SKM-1 (cell line): ENCODE results near the gene OXCT2.

ENCODE experiments used
- DNase-seq: peaks from one replicate; lab custom pipeline; 2025; ENCODE audit not compliant: unreplicated experiment; lab: John Stamatoyannopoulos, UW

The OXCT2 gene

DNA sequence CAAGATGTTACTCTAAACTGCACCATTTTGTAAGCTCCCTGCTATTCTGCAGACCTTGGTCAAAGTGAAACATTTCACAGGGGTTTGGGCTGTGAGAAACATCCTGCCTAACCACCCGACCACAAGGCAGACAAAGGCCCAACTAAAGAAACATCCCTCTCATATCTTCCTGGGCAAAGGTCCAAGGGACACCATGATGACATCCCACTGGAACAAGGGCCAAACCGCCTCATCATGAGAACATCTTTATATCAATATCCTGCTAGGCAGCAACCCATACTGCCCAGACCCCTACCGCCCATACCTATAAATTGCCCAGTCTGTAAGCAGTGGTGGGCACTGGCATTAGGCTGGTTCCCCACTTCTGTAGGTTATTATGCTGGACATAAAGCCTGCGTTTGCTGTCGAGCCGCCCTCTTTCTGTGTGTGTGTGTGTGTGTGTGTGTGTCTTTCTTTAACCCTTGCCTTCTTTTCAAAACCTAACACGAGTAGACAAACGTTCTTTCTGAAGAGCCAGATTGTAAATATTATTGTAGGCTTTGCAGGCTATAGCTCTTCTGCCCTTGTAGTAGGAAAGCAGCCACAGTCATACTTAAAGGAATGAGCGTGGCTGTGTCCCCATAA is 33.5 kb downstream of the OXCT2 start:
- no peak for DNase-seq

GRCh38 chr1:39735731-39736130 is 35.4 kb downstream of the OXCT2 start:
- DNase-seq: no peak

DNA sequence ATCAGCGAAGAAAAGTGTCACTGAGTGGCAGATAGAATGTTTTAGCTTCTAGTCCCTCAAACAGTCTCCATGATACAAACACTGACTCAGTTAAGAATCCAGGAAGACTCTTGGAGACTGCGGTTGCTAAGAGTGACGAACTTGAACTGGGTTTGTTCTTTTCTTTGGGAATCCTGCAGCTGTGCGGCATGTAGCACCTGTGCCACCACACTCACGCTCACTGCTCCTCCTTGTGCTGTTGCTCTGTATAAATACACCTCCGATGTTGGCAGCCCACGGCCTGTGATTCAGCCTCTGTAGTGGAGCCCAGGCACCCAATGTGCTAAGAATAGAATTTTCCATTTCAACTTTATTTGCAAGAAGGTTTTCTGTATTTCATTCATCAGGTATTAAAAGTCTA is 38.0 kb downstream of the OXCT2 start:
- DNase-seq: no peak

DNA sequence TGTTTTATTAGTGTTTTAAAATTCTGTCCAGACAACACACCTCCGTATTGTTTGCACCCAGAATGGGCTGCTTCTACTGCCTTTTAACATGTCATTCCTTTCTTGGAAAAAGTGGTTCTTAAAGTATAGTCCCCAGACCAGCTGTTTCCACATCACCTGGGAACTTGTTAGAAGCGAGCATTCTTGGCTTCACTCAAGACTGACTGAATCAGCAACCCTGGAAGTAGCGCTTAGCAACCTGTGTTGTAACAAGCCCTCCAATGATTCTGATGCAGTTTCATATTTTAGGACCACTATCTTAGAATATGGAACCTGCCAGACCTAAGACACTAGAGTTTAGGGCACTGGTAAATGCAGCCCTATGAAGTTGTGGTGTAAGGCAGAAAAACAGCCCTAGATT is 38.4 kb downstream of the OXCT2 start:
- no peak for DNase-seq

GRCh38 chr1:39729842-39730241 is 41.3 kb downstream of the OXCT2 start:
- DNase-seq: no peak

GRCh38 chr1:39729030-39729429 is 42.1 kb downstream of the OXCT2 start:
- no peak for DNase-seq

DNA sequence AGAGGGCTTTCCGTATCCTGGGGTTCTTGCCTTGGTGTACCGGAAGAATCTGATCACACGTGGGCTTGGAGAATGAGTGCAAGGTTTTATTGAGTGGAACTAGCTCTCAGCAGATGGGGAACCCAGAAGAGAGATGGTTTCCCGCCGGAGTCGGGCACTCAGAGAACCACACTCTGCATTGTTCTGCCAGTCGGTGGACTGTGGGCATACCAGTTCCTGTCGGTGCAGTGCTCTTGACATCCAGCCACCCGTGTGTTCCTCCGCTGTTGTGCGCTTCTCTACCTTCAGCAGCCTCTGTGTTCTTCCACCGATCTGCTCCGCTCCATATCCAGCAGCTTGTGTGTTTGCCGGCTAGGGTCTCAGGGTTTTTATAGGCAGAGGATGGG is 43.2 kb downstream of the OXCT2 start:
- DNase-seq: no peak

DNA sequence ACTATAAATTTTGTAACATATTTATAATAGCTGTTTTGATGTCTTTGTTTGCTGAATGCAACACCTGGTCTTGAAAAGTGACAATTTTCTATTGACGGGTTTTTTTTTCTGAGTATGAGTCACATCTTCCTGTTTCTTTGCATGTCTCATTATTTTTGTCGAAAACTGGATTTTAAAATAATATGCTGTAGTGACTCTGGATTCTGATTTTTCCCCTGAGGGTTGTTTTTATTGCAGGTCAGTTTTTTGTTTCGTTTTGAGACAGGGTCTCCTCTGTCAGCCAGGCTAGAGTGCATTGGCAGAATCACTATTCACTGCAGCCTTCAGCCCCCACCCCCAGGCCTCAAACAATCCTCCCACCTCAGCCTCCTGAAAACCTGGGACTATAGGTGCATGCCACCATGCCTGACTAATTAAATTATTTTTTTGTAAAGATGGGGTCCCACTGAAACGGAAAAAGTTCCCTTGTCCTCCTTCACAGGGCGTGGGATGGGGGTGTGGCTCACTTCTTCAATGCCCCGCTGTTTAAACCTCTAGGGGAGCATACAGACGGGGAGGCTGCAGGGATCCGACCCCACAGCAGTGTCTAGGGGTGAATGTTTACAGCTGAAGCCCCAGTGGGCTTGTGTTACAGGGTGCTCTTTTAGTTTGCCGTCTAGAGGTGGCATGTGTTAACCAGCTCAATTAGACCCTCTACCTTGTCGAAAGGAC is 43.8 kb downstream of the OXCT2 start:
- DNase-seq: no peak

DNA sequence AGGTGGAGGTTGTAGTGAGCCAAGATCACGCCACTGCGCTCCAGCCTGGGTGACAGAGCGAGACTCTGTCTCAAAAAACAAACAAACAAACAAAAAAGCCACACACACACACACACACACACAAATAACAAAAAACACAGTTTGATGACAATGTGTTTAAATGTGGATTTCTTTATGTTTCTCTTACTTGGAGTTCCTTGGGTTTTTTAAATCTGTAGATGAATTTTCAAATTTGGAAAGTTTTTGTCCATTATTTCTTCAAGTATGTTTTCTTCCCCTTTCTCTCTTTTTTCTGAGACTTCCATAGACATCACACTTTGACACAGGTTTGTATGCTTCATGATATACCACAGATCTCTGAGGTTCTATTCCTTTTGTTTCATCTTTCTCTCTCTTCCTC is 44.5 kb downstream of the OXCT2 start:
- DNase-seq: no peak

- DNase-seq: no peak
These were observed 48.7 kb downstream of the OXCT2 start for GRCh38 chr1:39722495-39722894.

DNA sequence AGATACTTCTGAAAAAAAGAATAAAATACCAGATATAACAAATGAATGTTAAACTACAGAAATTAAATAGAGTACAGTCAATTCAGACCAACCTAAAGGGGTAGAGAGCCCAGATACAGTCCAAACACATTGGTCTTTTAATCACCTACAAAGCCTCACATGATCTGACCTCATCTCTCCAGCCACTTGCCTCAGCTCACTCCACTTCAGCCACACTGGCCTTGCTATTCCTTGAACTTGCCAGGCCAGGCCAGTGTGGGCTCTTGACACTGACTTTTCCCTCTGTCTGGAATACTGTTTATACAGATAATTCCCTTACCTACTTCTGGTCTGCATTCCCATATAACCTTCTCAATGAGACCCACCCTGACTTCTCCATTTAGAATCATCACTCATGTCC is 49.5 kb downstream of the OXCT2 start:
- no peak for DNase-seq

DNA sequence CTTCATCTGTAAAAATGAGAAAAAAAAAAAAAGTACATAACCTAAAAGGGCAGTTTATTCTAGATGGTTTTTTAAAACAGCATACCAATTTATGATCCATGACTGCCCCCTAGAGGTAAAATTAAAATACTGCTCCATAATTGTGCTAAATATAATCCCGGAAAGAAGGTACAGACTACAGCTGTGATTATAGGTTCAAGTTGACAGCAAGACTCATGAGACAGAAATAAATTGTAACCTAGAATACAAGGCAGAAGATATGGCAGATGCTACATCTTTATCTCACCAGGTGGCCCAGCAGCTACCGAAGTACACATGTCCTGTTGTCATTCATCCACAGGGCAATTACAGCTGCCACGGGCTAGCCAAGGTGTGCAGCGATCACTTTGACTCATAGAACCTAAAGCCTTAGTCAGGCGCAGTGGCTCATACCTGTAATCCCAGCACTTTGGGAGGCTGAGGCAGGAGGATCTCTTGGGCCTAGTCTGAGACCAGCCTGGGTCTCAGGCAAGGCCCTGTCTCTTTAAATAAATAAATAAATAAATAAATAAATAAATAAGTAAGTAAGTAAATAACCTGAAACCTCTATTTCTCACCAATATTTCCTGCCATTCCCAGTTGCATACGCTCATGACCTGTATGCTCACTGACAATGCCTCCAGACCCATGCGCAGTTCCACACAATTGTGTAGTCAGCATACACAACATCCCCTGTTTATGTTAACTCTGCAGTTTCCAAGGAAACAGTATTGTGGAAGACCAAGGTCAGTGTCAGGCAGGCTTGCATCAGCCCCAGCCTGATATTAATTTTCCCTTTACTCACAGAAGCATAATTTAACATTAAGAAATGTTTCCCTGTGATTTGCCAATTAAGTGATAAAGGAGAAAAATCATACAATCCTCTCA is 50.8 kb downstream of the OXCT2 start:
- DNase-seq: peak; percentile 64
